ENCODE measurements around the gene TNF. TPM values are rescaled to one million over a fixed set of nuclear protein-coding genes. Genes with fewer than 3 reads are reported as not detected.
A peak's percentile ranks its signal among the peaks of the same experiment; 100 is the strongest.

Gene TNF
- total and polyA plus RNA-seq, 2 of the 13 experiments (the other 11 are each of a cell fraction or from before 2014, with no cell fraction given): not detected

- TF ChIP-seq THAP9 (CRISPR knock-in tag; IDR thresholded peaks at IDR 0.05; ENCODE audit: borderline replicate concordance) (peak; percentile 94), CBFB (CRISPR knock-in tag; IDR thresholded peaks at IDR 0.05) (peak; percentile 61; the same call in 1 of the 2 replicates), TCF7L2 (IDR thresholded peaks at IDR 0.05; ENCODE audit: low read depth, low read length) (no peak), PRDM10 (CRISPR knock-in tag; IDR thresholded peaks at IDR 0.05; ENCODE audit: low read depth) (peak; percentile 58; the same call in 1 of the 2 replicates), KAT8 (CRISPR knock-in tag; IDR thresholded peaks at IDR 0.05) (peak; percentile 95), LBX2 (CRISPR knock-in tag; IDR thresholded peaks at IDR 0.05; ENCODE audit: borderline replicate concordance) (peak; percentile 74; the same call in 1 of the 2 replicates), ZNF747 (CRISPR knock-in tag; IDR thresholded peaks at IDR 0.05; ENCODE audit: borderline replicate concordance) (peak; percentile 76), NCOA5 (CRISPR knock-in tag; IDR thresholded peaks at IDR 0.05) (no peak), FOXA3 (CRISPR knock-in tag; IDR thresholded peaks at IDR 0.05) (peak; percentile 68; the same call in 1 of the 2 replicates), NR3C1 (CRISPR knock-in tag; IDR thresholded peaks at IDR 0.05) (no peak), ZNF260 (CRISPR knock-in tag; IDR thresholded peaks at IDR 0.05; ENCODE audit: borderline replicate concordance, low read depth) (no peak), ZSCAN21 (CRISPR knock-in tag; IDR thresholded peaks at IDR 0.05; ENCODE audit: borderline replicate concordance) (no peak; the same call in 1 of the 2 replicates), HOXD1 (CRISPR knock-in tag; IDR thresholded peaks at IDR 0.05) (peak; percentile 87), ZNF883 (CRISPR knock-in tag; IDR thresholded peaks at IDR 0.05; ENCODE audit: not compliant biosample characterization) (peak; percentile 89), ZNF639 (CRISPR knock-in tag; conservative IDR thresholded peaks at IDR 0.05) (peak; percentile 20), THAP11 (CRISPR knock-in tag; IDR thresholded peaks at IDR 0.05) (peak; percentile 93), ATF7 (IDR thresholded peaks at IDR 0.05) (no peak), ATF7 (CRISPR knock-in tag; IDR thresholded peaks at IDR 0.05) (no peak), DRAP1 (CRISPR knock-in tag; IDR thresholded peaks at IDR 0.05) (peak; percentile 85)
Measured at GRCh38 chr6:31541658-31542521, 33.5 kb upstream of the TNF start, which contains the start of gene DDX39B (continued).
